HG03039 (cell line): ENCODE measurements around the gene G6PC2.

Experiments
- ATAC-seq: cut with Tn5 transposase; IDR thresholded peaks from one replicate; pipeline ENCODE4 v1.9.1; 2021; ENCODE audit warnings: mild to moderate bottlenecking, moderate library complexity; ENCODE audit not compliant: unreplicated experiment

Gene G6PC2

GRCh38 chr2:168941297-168941696 lies 40.2 kb downstream of the G6PC2 start:
- no peak for ATAC-seq

GRCh38 chr2:168944065-168944464 lies 43.0 kb downstream of the G6PC2 start:
- no peak for ATAC-seq

- no peak for ATAC-seq
Measured at GRCh38 chr2:168945508-168945907, 44.4 kb downstream of the G6PC2 start.

GRCh38 chr2:168948621-168949212 lies 47.6 kb downstream of the G6PC2 start:
- ATAC-seq, result no peak

GRCh38 chr2:168949324-168949723 lies 48.2 kb downstream of the G6PC2 start:
- ATAC-seq, result no peak

GRCh38 chr2:168951871-168952270 lies 50.8 kb downstream of the G6PC2 start:
- no peak for ATAC-seq

- no peak for ATAC-seq
Measured at GRCh38 chr2:168952424-168952823, 51.3 kb downstream of the G6PC2 start.

GRCh38 chr2:168954256-168954655 lies 53.2 kb downstream of the G6PC2 start:
- ATAC-seq, result no peak

GRCh38 chr2:168955321-168955720 lies 54.2 kb downstream of the G6PC2 start:
- ATAC-seq, result no peak

GRCh38 chr2:168956392-168956791 lies 55.3 kb downstream of the G6PC2 start:
- no peak for ATAC-seq
